Left colon (tissue), 2 donors: Measurements from ENCODE around the gene PFKFB1. TPM values are rescaled to one million over a fixed set of nuclear protein-coding genes. Genes with fewer than 3 reads are reported as not detected.

Experiments used
- ATAC-seq: fragments of 200-7000 bp; cut with Tn5 transposase; one replicate; pipeline ENCODE4 v1.9.1; 2020; ENCODE audit warnings: mild to moderate bottlenecking, moderate library complexity
- DNase-seq, 2 donors: peaks; one replicate each; pipeline ENCODE4 v3.0.0-alpha.2; 2020
- intact Hi-C, 2 donors: fragments of 100-400 bp; cut with DNase I in 1 of 2; cut with micrococcal nuclease in 1 of 2; formaldehyde crosslinking; loops; one replicate each; pipeline versions ENCODE4 v1.11.2 to v1.14.0; 2022; cut with DNase I, micrococcal nuclease
- total RNA-seq, 2 donors: library from RNA; stranded (reverse); fragmentation: NEBNext Ultra II Directional; extraction: Animal tissue kit (Norgen Biotek cat#: 25700); gene quantifications; one replicate each; pipeline ENCODE4 v1.2.1, GENCODE V29; 2021
- donor health status: DM: no; HTN: no; CAD: no.
- donor health status: DM: yes; HTN: yes; CAD: no.

PFKFB1 gene
- total RNA-seq, 2 donors from 2014 or later, result 0.31 to 0.34 TPM

DNA sequence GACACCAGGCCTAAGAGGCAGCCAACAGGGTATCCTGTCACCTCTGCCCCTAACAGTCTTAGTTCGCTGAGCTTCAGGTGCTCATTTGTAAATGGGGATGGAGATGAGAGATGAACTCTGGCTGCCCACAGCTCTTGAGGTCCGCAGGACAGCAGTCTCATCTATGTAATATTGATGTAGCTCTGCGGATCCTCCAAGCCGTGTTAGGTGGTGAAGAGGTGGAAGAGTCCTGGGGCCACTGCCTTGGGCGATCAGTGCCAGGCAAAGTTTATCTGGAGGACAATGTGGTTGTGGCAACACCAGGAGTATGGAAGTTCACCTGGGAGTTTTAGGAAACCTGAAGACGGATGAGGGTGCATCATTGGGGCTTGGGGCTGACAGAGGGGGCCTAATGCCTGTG lies 59.9 kb downstream of the PFKFB1 start:
- intact Hi-C loops, result no loop called here
- no peak for DNase-seq
- no peak for ATAC-seq

DNA sequence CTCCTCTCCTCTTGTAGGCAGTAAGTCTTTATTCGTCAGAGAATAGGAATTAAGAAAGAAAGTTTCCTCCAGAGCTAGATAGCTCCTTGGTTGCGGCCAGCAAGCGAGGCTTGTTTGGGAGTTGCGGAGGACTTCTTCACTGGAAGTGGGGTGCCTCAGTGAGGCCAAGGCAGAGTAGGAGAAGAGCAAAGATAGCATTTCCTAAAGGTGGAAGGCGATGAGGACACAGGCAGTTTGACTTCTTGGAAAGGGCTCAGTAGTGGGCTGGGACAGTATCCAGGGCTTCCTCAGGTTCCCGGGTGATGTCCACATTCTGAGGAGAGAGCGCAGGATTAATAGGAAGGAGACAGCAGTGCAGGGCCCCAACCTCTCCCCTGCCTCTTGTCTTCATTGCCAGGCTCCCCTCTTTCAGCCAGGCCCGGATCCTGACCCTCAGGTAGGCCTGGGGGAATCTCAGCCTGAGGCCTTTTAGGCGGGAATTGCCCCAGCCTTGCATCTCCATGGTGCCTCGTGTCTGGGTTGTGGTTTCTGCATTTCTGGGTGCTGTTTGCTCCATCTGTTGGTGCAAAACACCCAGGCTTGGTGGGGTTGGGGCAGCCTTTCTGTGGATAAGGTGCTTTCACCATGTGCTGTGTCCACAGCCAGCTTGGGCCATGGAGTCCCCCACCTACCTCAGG lies 60.7 kb downstream of the PFKFB1 start:
- DNase-seq (no peak), ATAC-seq (no peak)
- intact Hi-C loops, result no loop called here

DNA sequence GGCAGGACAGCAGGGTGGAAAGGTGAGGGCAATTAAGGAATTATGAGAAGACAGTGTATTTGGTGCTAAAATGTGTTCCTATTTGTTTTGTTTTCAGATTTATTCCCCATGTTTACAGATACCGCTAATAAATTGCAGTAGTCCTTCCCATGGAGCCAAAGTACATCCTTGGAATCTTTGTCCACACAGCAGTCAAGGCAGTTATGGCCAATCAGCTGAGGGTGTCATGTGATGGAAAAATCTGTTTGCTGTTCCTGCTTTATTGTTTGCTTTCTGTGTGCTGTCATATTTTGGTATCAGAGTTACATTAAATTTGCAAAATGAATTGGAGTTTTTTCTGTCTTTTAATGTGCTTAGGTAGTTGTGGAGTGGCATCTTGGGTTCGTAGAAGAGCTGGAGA lies 62.9 kb downstream of the PFKFB1 start:
- DNase-seq (no peak), ATAC-seq (no peak)
- intact Hi-C loops, result no loop called here

- intact Hi-C loops, result no loop called here
- ATAC-seq (no peak), DNase-seq (no peak)
These were observed 63.5 kb downstream of the PFKFB1 start for GRCh38 chrX:54930291-54931049.

DNA sequence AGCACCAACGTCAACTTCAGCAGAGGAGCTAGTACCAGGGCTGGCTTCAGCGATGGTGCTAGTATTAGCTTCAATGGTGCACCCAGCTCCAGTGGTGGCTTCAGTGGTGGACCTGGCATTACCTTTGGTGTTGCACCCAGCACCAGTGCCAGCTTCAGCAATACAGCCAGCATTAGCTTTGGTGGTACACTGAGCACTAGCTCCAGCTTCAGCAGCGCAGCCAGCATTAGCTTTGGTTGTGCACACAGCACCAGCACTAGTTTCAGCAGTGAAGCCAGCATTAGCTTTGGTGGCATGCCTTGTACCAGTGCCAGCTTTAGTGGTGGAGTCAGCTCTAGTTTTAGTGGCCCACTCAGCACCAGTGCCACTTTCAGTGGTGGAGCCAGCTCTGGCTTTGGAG lies 65.1 kb downstream of the PFKFB1 start:
- no peak for ATAC-seq
- DNase-seq, result no peak
- intact Hi-C loops, result no loop called here

- intact Hi-C loops, result no loop called here
- no peak for DNase-seq
- no peak for ATAC-seq
These were observed 67.0 kb downstream of the PFKFB1 start for GRCh38 chrX:54926978-54927377.

DNA sequence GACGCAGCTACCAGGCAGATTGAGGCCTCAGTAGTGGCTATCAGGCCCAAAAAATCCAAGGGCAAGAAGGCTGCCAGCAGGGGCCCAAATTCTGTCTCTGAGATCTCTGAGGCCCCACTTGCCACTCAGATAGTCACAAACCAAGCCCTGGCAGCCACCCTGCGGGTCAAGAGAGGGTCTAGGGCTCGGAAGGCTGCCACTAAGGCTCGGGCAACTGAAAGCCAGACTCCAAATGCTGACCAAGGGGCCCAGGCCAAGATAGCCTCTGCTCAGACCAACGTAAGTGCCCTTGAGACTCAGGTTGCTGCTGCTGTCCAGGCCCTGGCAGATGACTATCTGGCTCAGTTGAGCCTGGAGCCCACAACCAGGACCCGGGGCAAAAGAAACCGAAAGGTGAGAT lies 70.6 kb downstream of the PFKFB1 start:
- ATAC-seq (no peak), DNase-seq (no peak)
- intact Hi-C loops, result no loop called here

- ATAC-seq (no peak), DNase-seq (no peak)
- intact Hi-C loops, result no loop called here
These were observed 71.4 kb downstream of the PFKFB1 start for GRCh38 chrX:54922547-54922946.

- intact Hi-C loops, result no loop called here
- DNase-seq (peak; percentile 39 to 40), ATAC-seq (no peak)
These were observed 72.5 kb downstream of the PFKFB1 start for GRCh38 chrX:54921427-54922021.

DNA sequence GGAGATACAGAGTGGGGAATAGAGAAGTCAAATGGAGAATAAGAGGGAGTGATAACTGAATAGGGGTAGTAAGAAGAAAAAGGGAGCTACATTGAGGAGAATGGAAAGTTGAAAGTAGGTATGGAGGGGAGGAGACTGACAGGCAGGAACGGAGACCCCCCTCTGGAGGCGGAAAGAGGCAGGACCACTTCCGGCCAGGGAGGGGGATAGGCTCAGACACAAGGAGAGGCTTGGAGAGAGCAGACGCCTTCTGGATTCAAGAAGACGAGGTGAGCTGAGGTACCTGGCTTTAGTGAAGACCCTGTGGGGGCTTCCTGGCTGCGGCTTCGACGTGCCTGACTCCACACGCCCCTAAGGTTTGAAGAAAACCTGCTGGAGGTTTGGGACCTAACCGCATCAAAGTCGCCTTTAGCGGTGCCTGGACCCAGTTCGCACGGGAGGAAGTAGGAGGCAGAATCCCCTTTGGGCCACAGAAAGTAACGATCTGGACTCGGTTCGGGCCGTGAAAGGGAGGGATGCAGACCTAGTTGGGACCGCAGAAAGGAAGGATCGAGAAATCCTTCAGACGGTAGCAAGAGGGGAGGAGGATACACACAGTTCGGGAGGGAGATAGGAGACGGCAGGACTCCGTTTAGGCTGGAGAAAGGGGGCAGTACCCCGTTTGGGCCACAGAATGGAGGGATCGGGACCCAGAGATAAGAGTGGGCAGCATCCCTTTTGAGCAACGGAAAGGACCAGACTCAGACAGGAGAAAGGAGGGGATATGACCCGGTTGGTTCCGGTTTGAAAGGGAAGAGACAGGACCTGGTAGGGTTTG lies 73.2 kb downstream of the PFKFB1 start, which contains the start of gene TRO:
TSS of gene TRO (plus strand) at position 215 of the 817 bp plus-strand sequence. CDS start 1,423 bp downstream, outside the sequence.
- DNase-seq, result no peak
- no peak for ATAC-seq
- intact Hi-C loops, result no loop called here

DNA sequence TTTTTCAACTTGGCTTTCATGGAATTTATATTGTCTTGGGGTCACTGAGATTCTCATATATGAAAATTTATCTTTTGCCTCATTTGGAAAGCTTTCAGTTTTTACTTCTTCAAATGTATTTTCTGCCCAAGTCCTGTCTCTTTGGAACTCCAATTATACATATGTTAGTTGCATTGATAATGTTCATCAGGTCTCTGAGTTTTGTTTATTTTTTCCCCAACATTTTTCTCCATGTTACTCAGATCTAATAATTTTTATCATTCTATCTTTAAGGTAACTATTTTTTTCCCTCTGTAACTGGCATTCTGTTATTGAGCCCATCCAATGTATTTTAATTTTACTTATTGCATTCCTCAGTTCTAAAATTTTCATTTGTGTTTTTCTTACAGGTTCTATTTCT lies 84.0 kb downstream of the PFKFB1 start:
- no peak for DNase-seq
- ATAC-seq, result no peak
- intact Hi-C loops, result no loop called here

- DNase-seq, result no peak
- intact Hi-C loops, result loop anchor here in 1 of 2 donors (10.0 kb wide), 1 partner anchor 161 kb away; no protein-coding TSS in a partner anchor
- ATAC-seq, result no peak
These were observed 99.8 kb downstream of the PFKFB1 start for GRCh38 chrX:54894159-54894558.

- intact Hi-C loops, result loop anchor here in 1 of 2 donors (10.0 kb wide), 1 partner anchor 163 kb away; no protein-coding TSS in a partner anchor
- peak in 1 of 2 donors; percentile 32 for DNase-seq
These were observed 102.4 kb downstream of the PFKFB1 start for GRCh38 chrX:54891573-54891972.

DNA sequence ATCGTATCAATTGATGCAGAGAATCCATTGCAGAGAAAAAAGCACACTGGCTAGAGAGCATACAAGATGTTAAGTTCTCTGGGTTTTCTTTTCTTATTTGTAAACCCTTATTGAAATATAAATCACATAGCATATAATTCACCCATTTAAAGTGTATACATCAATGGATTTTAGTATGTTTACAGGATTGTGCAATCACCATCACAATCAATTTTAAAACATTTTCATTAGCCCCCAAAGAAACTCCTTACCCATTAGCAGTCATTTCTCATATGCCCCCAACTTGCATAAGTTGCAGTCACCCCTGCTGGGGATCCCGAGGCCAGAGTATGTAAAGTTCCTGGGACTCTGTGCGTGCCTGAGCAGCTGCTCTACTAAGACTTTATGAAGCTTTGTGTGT lies 108.2 kb downstream of the PFKFB1 start:
- no peak for DNase-seq
- intact Hi-C loops, result no loop called here
- no peak for ATAC-seq

More at GRCh38 chrX:54891573-54891972, 102.4 kb downstream of the PFKFB1 start:
- ATAC-seq, result peak; percentile 72

Other genes with a start within 250 kb of the PFKFB1 start
- gene ITIH6, start 195.9 kb downstream of the PFKFB1 start, total RNA-seq, result not detected
- gene MAGED2, start 186.4 kb downstream of the PFKFB1 start, total RNA-seq, result 10 to 100 TPM; 79.8 to 80.1 TPM
- gene TRO, start 73.4 kb downstream of the PFKFB1 start, total RNA-seq, result 1 to 10 TPM; 1.5 to 2.1 TPM
- gene APEX2, start 6.2 kb upstream of the PFKFB1 start, total RNA-seq, result 10 to 100 TPM; 20.8 to 22.1 TPM
- not detected for gene ALAS2, start 36.8 kb upstream of the PFKFB1 start, total RNA-seq
- not detected for gene PAGE2B, start 80.8 kb upstream of the PFKFB1 start, total RNA-seq
- not detected for gene PAGE2, start 94.8 kb upstream of the PFKFB1 start, total RNA-seq
- gene PAGE5, start 226.2 kb upstream of the PFKFB1 start, total RNA-seq, result not detected